K562 (cell line): ENCODE data around the gene SRRM5. TPM values are rescaled to one million over a fixed set of nuclear protein-coding genes. Genes with fewer than 3 reads are reported as not detected.

Experiments used
- ATAC-seq: fragments of 200-7000 bp; cut with Tn5 transposase; 3 replicates; pipeline ENCODE4 v1.9.1; 2020; ENCODE audit warnings: moderate library complexity
- BruUV-seq: library from RNA; stranded (reverse); fragments of 400-500 nt; replicated peaks from 2 replicates; lab custom pipeline; 2021; lab: Mats Ljungman, UMichigan
- CTCF ChIA-PET: fragments of 300-600 bp; formaldehyde crosslinking; extraction: SDS; loops from one replicate; lab custom pipeline; 2021; ENCODE audit warnings: low intra/inter-chr PET ratio; lab: Yijun Ruan, JAX
- POLR2A ChIA-PET: fragments of 300-600, 350-650 bp; sonication (Branson Sonifier 250); formaldehyde crosslinking; extraction: SDS; loops from one replicate; lab custom pipeline; 2021; ENCODE audit warnings: antibody characterized with exemption, inconsistent platforms; lab: Yijun Ruan, JAX
- DNase-seq, 4 experiments: peaks; one replicate each; pipeline versions ENCODE4 v3.0.0 to v3.0.0-alpha.2; 2011 to 2018; ENCODE audit warnings: low spot score in 3 of 4, mixed read lengths in 3 of 4; ENCODE audit errors: extremely low read depth in 1 of 4
- FAIRE-seq: peaks from 2 replicates; lab custom pipeline; 2011; peaks lifted over from hg19 to GRCh38; lab: Jason Lieb, UNC
- H2AFZ ChIP-seq: 2 replicates; pipeline ENCODE4 v1.6.0; 2011; ENCODE audit warnings: low read depth, low read length, control low read depth, inconsistent platforms
- H3K27ac ChIP-seq: fragments of 200-600 bp; 3 replicates; pipeline ENCODE4 v1.8.0; 2011; ENCODE audit warnings: low read depth, mild to moderate bottlenecking, control low read depth, inconsistent platforms, low read length, moderate library complexity, mixed read lengths; ENCODE audit errors: extremely low read depth
- H3K27me3 ChIP-seq, 2 experiments: fragments of 300-600 bp in 1 of 2; 2 replicates in 1 of 2; 3 replicates in 1 of 2; pipeline versions ENCODE4 v1.6.0 to v1.8.0; 2011; ENCODE audit warnings: inconsistent platforms in 2 of 2, low read length in 2 of 2, mild to moderate bottlenecking in 1 of 2, mixed read lengths in 1 of 2, moderate library complexity in 1 of 2; ENCODE audit not compliant: control insufficient read depth in 2 of 2, insufficient read depth in 2 of 2
- H3K36me3 ChIP-seq: fragments of 300-600 bp; 3 replicates; pipeline ENCODE4 v1.8.0; 2011; ENCODE audit warnings: mild to moderate bottlenecking, low read length, inconsistent platforms; ENCODE audit not compliant: control insufficient read depth, insufficient read depth
- H3K4me1 ChIP-seq, 2 experiments: fragments of 200-600 bp in 1 of 2; replicated peaks in 1 of 2; 2 replicates in 1 of 2; 3 replicates in 1 of 2; pipeline versions ENCODE4 v1.5.1 to v1.8.0; 2011; ENCODE audit warnings: inconsistent platforms in 2 of 2, low read length in 2 of 2, mild to moderate bottlenecking in 1 of 2, mixed read lengths in 1 of 2, moderate library complexity in 1 of 2; ENCODE audit not compliant: control insufficient read depth in 2 of 2, insufficient read depth in 2 of 2
- H3K4me2 ChIP-seq: 2 replicates; pipeline ENCODE4 v1.6.1; 2011; ENCODE audit warnings: low read length, control low read depth, inconsistent platforms, mixed read lengths; ENCODE audit not compliant: insufficient read depth
- H3K4me3 ChIP-seq: fragments of 200-600 bp; sonication (generic), shearing (Covaris generic); 2 replicates; pipeline ENCODE4 v1.5.1; 2016; ENCODE audit warnings: control low read depth, inconsistent platforms
- H3K79me2 ChIP-seq: fragments of 200-600 bp; 3 replicates; pipeline ENCODE4 v1.8.0; 2011; ENCODE audit warnings: low read length, inconsistent platforms; ENCODE audit not compliant: control insufficient read depth, insufficient read depth
- H3K9ac ChIP-seq, 2 experiments: 2 replicates each; pipeline versions ENCODE4 v1.6.0 to v1.6.1; 2011; ENCODE audit warnings: low read depth in 2 of 2, low read length in 2 of 2, control low read depth in 1 of 2, inconsistent platforms in 1 of 2, mild to moderate bottlenecking in 1 of 2, mixed read lengths in 1 of 2; ENCODE audit not compliant: insufficient read depth in 1 of 2
- H3K9me1 ChIP-seq: one replicate; pipeline ENCODE4 v1.6.0; 2011; ENCODE audit warnings: inconsistent platforms, mild to moderate bottlenecking, low read length, moderate library complexity; ENCODE audit not compliant: control insufficient read depth, insufficient read depth
- H3K9me3 ChIP-seq: replicated peaks from 2 replicates; pipeline ENCODE4 v1.5.1; 2011; ENCODE audit warnings: low read depth, low read length, inconsistent platforms; ENCODE audit not compliant: control insufficient read depth, insufficient read depth
- H4K20me1 ChIP-seq: replicated peaks from 2 replicates; pipeline ENCODE4 v1.6.1; 2011; ENCODE audit warnings: low read length, inconsistent platforms, mixed read lengths; ENCODE audit not compliant: control insufficient read depth, insufficient read depth
- C11orf30 ChIP-seq: fragments of 450-650 bp; IDR thresholded peaks from 2 replicates; pipeline ENCODE4 v1.6.1; 2016; ENCODE audit warnings: low read depth, mild to moderate bottlenecking
- HMG20A ChIP-seq: fragments of 450-650 bp; formaldehyde crosslinking; conservative IDR thresholded peaks from 2 replicates; pipeline ENCODE4 v1.4.0; 2020; ENCODE audit warnings: mild to moderate bottlenecking, mixed read lengths
- MAFF ChIP-seq: IDR thresholded peaks from 2 replicates; pipeline ENCODE4 v1.6.1; 2012; ENCODE audit warnings: low read length, improper control_type of control experiment
- MAFG ChIP-seq: fragments of 450-650 bp; conservative IDR thresholded peaks from 2 replicates; pipeline ENCODE4 v1.6.1; 2016; ENCODE audit warnings: missing genetic modification characterization, missing compliant biosample characterization
- MAFK ChIP-seq: IDR thresholded peaks from 2 replicates; pipeline ENCODE4 v1.6.1; 2011; ENCODE audit warnings: low read length, improper control_type of control experiment
- NCOA4 ChIP-seq: fragments of 450-650 bp; IDR thresholded peaks from 2 replicates; pipeline ENCODE4 v1.6.1; 2018; ENCODE audit warnings: mild to moderate bottlenecking; ENCODE audit not compliant: partially characterized antibody
- PHF20 ChIP-seq: fragments of 450-650 bp; IDR thresholded peaks from 2 replicates; pipeline ENCODE4 v1.6.1; 2018; ENCODE audit not compliant: partially characterized antibody
- TCF3 ChIP-seq: sonication (generic); formaldehyde crosslinking; IDR thresholded peaks from 2 replicates; pipeline ENCODE4 v1.4.0; 2020; ENCODE audit warnings: mild to moderate bottlenecking, missing genetic modification reagents
- ZNF316 ChIP-seq: fragments of 450-650 bp; IDR thresholded peaks from 2 replicates; pipeline ENCODE4 v1.6.1; 2016
- WGBS: fragments of 100-300 bp; shearing (Covaris generic); methylation state at CpG from one replicate; pipeline ENCODE4 v1.1.6; 2016; ENCODE audit warnings: low coverage, mixed read lengths; ENCODE audit not compliant: insufficient coverage; ENCODE audit errors: missing lambda C conversion rate; 5-methylcytosine and 5-hydroxymethylcytosine counted together
- in situ Hi-C: fragments of 300-500 bp; cut with MboI; formaldehyde crosslinking; loops from 4 replicates; pipeline ENCODE4 v1.15.0; 2018; ENCODE audit warnings: inconsistent platforms, mixed read lengths
- intact Hi-C: fragments of 100-400 bp; cut with micrococcal nuclease; formaldehyde crosslinking; loops from 2 replicates; pipeline ENCODE4 v1.14.2; 2022
- polyA plus RNA-seq, 8 experiments: library from polyadenylated mRNA; depleted of rRNA in 4 of 8; stranded (reverse) in 5 of 8; unstranded in 3 of 8; fragments of >200 nt; fragmentation: Nextera tagmentation in 2 of 8; fragmentation: Illumina TruSeq in 1 of 8; extraction: Ambion mirVana in 2 of 8; extraction: Trizol in 1 of 8; gene quantifications; 2 replicates each; pipeline versions ENCODE4 v1.2.1 to v1.2.3, GENCODE V29; 2011 to 2014; ENCODE audit warnings: inconsistent platforms in 1 of 8, missing spikeins in 1 of 8
- total RNA-seq, 7 experiments: library from RNA; depleted of rRNA in 6 of 7; stranded (reverse); fragments of >200 nt in 6 of 7; fragmentation: Illumina TruSeq in 2 of 7; extraction: Trizol in 2 of 7; gene quantifications; 2 replicates each; pipeline versions ENCODE4 v1.2.1 to v1.2.3, GENCODE V29; 2011 to 2021; ENCODE audit warnings: low replicate concordance in 1 of 7

The SRRM5 gene
- total and polyA plus RNA-seq, 9 of the 15 experiments (the other 6 are each of a cell fraction or from before 2014, with no cell fraction given): 0.09 to 0.45 (median 0.18) TPM; not detected in 2

DNA sequence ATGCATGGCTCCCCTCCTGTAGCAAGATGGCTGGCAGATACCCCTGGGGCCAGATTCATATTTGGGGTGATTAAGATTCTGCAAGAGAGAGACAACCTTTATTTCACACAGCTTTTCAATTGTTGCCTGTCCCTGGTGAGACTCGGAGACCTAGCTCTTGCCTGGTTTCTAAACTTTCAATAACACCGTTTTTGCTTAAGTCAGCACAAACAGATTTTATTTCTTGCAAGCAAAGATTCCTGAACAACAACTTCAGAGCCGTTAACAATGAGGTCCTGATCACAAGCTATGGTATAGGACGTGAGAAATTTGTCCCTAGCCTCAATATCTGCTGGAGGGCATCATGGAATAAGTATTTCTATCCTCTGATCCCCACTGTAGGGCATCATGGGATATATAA lies 30.6 kb downstream of the SRRM5 start:
- DNase-seq: no peak
- H3K4me1 ChIP-seq: peaks cover 9 to 16% of the 10 kb centered on the region in 2 experiments; a peak in 3 of 5 replicates
- no peak overlapping the region for H2AFZ ChIP-seq
- no peak for FAIRE-seq
- H3K36me3 ChIP-seq: no peaks in the 10 kb centered on the region
- ChIA-PET POLR2A (interaction anchor here (1.0 kb wide), 1 partner anchor 9 kb away, joined by 4 read pairs; no protein-coding TSS in a partner anchor), CTCF (no interaction called here)
- TF ChIP-seq ZNF316 (peak; percentile 95), MAFF (peak; percentile 96), MAFK (peak; percentile 96), NCOA4 (no peak), TCF3 (CRISPR knock-in tag) (no peak), MAFG (tag) (peak; percentile 91), HMG20A (CRISPR knock-in tag) (no peak), C11orf30 (peak; percentile 89), PHF20 (no peak)
- in situ Hi-C loops: no loop called here
- H4K20me1 ChIP-seq: no peaks in the 10 kb centered on the region
- no peaks in the 10 kb centered on the region for H3K79me2 ChIP-seq
- 9% methylated on average over 4 of the region's 4 CpGs for WGBS
- H3K9me1 ChIP-seq: no peaks in the 10 kb centered on the region
- H3K9me3 ChIP-seq: no peaks in the 10 kb centered on the region; the same call in 1 of the 2 replicates
- no peak overlapping the region for H3K9ac ChIP-seq
- H3K27me3 ChIP-seq: peaks cover 9% of the 10 kb centered on the region in 2 experiments
- no peak for ATAC-seq
- no peak overlapping the region for H3K4me2 ChIP-seq
- intact Hi-C loops: no loop called here
- H3K4me3 ChIP-seq: no peak overlapping the region
- no peak overlapping the region for H3K27ac ChIP-seq
- BruUV-seq: no TSS peak
